GM12878 (cell line): ENCODE results near the gene COX4I2. TPM values are rescaled to one million over a fixed set of nuclear protein-coding genes. Genes with fewer than 3 reads are reported as not detected.

Experiments used
- ATAC-seq: fragments of 200-7000 bp; cut with Tn5 transposase; 3 replicates; pipeline ENCODE4 v1.9.1; 2020; ENCODE audit warnings: mild to moderate bottlenecking, moderate library complexity
- BruUV-seq: library from RNA; stranded (reverse); fragments of 400-500 nt; replicated peaks from 2 replicates; lab custom pipeline; 2021; lab: Mats Ljungman, UMichigan
- CTCF ChIA-PET: fragments of 300-600 bp; sonication (Branson Sonifier 250); formaldehyde crosslinking; extraction: SDS; loops from one replicate; lab custom pipeline; 2021; ENCODE audit warnings: inconsistent platforms; lab: Yijun Ruan, JAX
- POLR2A ChIA-PET: fragments of 350-600 bp; formaldehyde crosslinking; extraction: SDS; loops from one replicate; lab custom pipeline; 2021; ENCODE audit warnings: inconsistent platforms; lab: Charles Lee
- RAD21 ChIA-PET: fragments of 300-600 bp; sonication (Branson Sonifier 250); formaldehyde crosslinking; loops from one replicate; lab custom pipeline; 2023; ENCODE audit warnings: antibody characterized with exemption; ENCODE audit not compliant: unreplicated experiment; lab: Charles Lee
- SMC1A ChIA-PET: fragments of 300-600 bp; sonication (Branson Sonifier 250); formaldehyde crosslinking; loops from one replicate; lab custom pipeline; 2023; ENCODE audit not compliant: unreplicated experiment, uncharacterized antibody; lab: Charles Lee
- DNase-seq: peaks from one replicate; pipeline ENCODE4 v3.0.0-alpha.2; 2011; ENCODE audit warnings: low read depth, low spot score
- FAIRE-seq: peaks from 3 replicates; lab custom pipeline; 2011; peaks lifted over from hg19 to GRCh38; lab: Jason Lieb, UNC
- H2AFZ ChIP-seq: 2 replicates; pipeline ENCODE4 v1.6.0; 2011; ENCODE audit warnings: low read depth, low read length, control low read depth; ENCODE audit not compliant: control insufficient read depth
- H3K27ac ChIP-seq: 2 replicates; pipeline ENCODE4 v1.5.1; 2011; ENCODE audit warnings: control low read depth; ENCODE audit not compliant: control insufficient read depth, insufficient read depth
- H3K27me3 ChIP-seq, 2 experiments: replicated peaks in 1 of 2; 2 replicates each; pipeline versions ENCODE4 v1.6.0 to v1.6.1; 2011; ENCODE audit warnings: low read length in 1 of 2; ENCODE audit not compliant: control insufficient read depth in 2 of 2, insufficient read depth in 2 of 2
- H3K36me3 ChIP-seq, 2 experiments: 2 replicates each; pipeline ENCODE4 v1.5.1; 2011; ENCODE audit warnings: low read length in 1 of 2; ENCODE audit not compliant: control insufficient read depth in 2 of 2, insufficient read depth in 2 of 2
- H3K4me1 ChIP-seq: 2 replicates; pipeline ENCODE4 v1.6.1; 2011; ENCODE audit warnings: mild to moderate bottlenecking, low read length, moderate library complexity, mixed read lengths; ENCODE audit not compliant: control insufficient read depth, insufficient read depth
- H3K4me2 ChIP-seq: 2 replicates; pipeline ENCODE4 v1.6.0; 2011; ENCODE audit warnings: control low read depth; ENCODE audit not compliant: control insufficient read depth, insufficient read depth
- H3K4me3 ChIP-seq: fragments of 200-600 bp; sonication (generic); 2 replicates; pipeline ENCODE4 v1.5.1; 2016
- H3K79me2 ChIP-seq: 2 replicates; pipeline ENCODE4 v1.6.0; 2011; ENCODE audit warnings: low read length; ENCODE audit not compliant: control insufficient read depth, insufficient read depth
- H3K9ac ChIP-seq: 2 replicates; pipeline ENCODE4 v1.8.0; 2011; ENCODE audit warnings: low read length, control low read depth, mixed read lengths; ENCODE audit not compliant: control insufficient read depth, insufficient read depth
- H3K9me3 ChIP-seq: replicated peaks from 3 replicates; pipeline ENCODE4 v1.5.1; 2011; ENCODE audit warnings: mild to moderate bottlenecking, low read length; ENCODE audit not compliant: control insufficient read depth, insufficient read depth
- H4K20me1 ChIP-seq: 2 replicates; pipeline ENCODE4 v1.6.0; 2011; ENCODE audit not compliant: control insufficient read depth, insufficient read depth
- BHLHE40 ChIP-seq, 2 experiments: fragments of 450-650 bp in 1 of 2; IDR thresholded peaks; 2 replicates each; pipeline ENCODE4 v1.6.1; 2011 to 2017; ENCODE audit warnings: low read depth in 2 of 2, borderline replicate concordance in 1 of 2, improper control_type of control experiment in 1 of 2, low read length in 1 of 2, mild to moderate bottlenecking in 1 of 2
- CHD2 ChIP-seq: IDR thresholded peaks from 2 replicates; pipeline ENCODE4 v1.6.1; 2011; ENCODE audit warnings: low read depth, low read length, improper control_type of control experiment, borderline replicate concordance
- CREM ChIP-seq: IDR thresholded peaks from 2 replicates; pipeline ENCODE4 v1.6.1; 2014; ENCODE audit warnings: antibody characterized with exemption, low read depth
- MAX ChIP-seq: IDR thresholded peaks from 2 replicates; pipeline ENCODE4 v1.6.1; 2012; ENCODE audit warnings: low read depth, low read length, improper control_type of control experiment
- NFXL1 ChIP-seq: fragments of 450-650 bp; IDR thresholded peaks from 2 replicates; pipeline ENCODE4 v1.6.1; 2017; ENCODE audit warnings: antibody characterized with exemption, mild to moderate bottlenecking, borderline replicate concordance
- NR2C2 ChIP-seq: IDR thresholded peaks from 2 replicates; pipeline ENCODE4 v1.6.1; 2011; ENCODE audit warnings: borderline replicate concordance, low read depth; ENCODE audit not compliant: control insufficient read depth, insufficient read length
- NRF1 ChIP-seq: conservative IDR thresholded peaks from 2 replicates; pipeline ENCODE4 v1.6.1; 2011; ENCODE audit warnings: mild to moderate bottlenecking, low read depth, low read length, improper control_type of control experiment
- PAX5 ChIP-seq: IDR thresholded peaks from 2 replicates; pipeline ENCODE4 v1.6.1; 2011; ENCODE audit warnings: low read depth, low read length, borderline replicate concordance
- RAD51 ChIP-seq: fragments of 450-650 bp; IDR thresholded peaks from 2 replicates; pipeline ENCODE4 v1.6.1; 2016; ENCODE audit warnings: moderate library complexity, mild to moderate bottlenecking, inconsistent platforms
- RBBP5 ChIP-seq: fragments of 200-600 bp; sonication (generic); conservative IDR thresholded peaks from 2 replicates; pipeline ENCODE4 v1.6.1; 2016
- SP1 ChIP-seq: IDR thresholded peaks from one replicate; pipeline ENCODE4 v1.6.1; 2011; ENCODE audit warnings: low read depth, low read length
- SUZ12 ChIP-seq: fragments of 200-600 bp; sonication (generic); IDR thresholded peaks from one replicate; pipeline ENCODE4 v1.6.1; 2018; ENCODE audit warnings: antibody characterized with exemption, mild to moderate bottlenecking; ENCODE audit not compliant: unreplicated experiment
- TARDBP ChIP-seq: IDR thresholded peaks from 2 replicates; pipeline ENCODE4 v1.6.1; 2016; ENCODE audit warnings: borderline replicate concordance
- TCF12 ChIP-seq: IDR thresholded peaks from 2 replicates; pipeline ENCODE4 v1.6.1; 2011; ENCODE audit warnings: low read depth, mild to moderate bottlenecking, low read length
- YY1 ChIP-seq: IDR thresholded peaks from 2 replicates; pipeline ENCODE4 v1.6.1; 2011; ENCODE audit warnings: low read depth, mild to moderate bottlenecking, low read length
- ZBTB33 ChIP-seq: fragments of 450-650 bp; IDR thresholded peaks from 2 replicates; pipeline ENCODE4 v1.6.1; 2017; ENCODE audit warnings: mild to moderate bottlenecking
- WGBS: methylation state at CpG from one replicate; pipeline ENCODE4 v1.1.6; 2016; ENCODE audit warnings: low lambda C conversion rate; ENCODE audit not compliant: insufficient replicate concordance, insufficient coverage; ENCODE audit errors: missing lambda C conversion rate; 5-methylcytosine and 5-hydroxymethylcytosine counted together
- in situ Hi-C: fragments of 300-500 bp; cut with MboI; formaldehyde crosslinking; loops from 9 replicates; pipeline ENCODE4 v1.14.3; 2018; ENCODE audit warnings: mixed read lengths
- intact Hi-C: fragments of 100-400 bp; cut with micrococcal nuclease; formaldehyde crosslinking; loops from one replicate; pipeline ENCODE4 v1.14.2; 2022; ENCODE audit not compliant: unreplicated experiment
- polyA plus RNA-seq, 11 experiments: library from polyadenylated mRNA; depleted of rRNA in 4 of 11; unstranded in 6 of 11; stranded (reverse) in 5 of 11; fragments of >200 nt; fragmentation: Nextera tagmentation in 4 of 11; fragmentation: Illumina TruSeq in 1 of 11; extraction: Ambion mirVana in 4 of 11; extraction: Trizol in 1 of 11; gene quantifications; 1 replicate in 1 of 11; 2 replicates in 10 of 11; pipeline versions ENCODE4 v1.2.1 to v1.2.3, GENCODE V29; 2011 to 2016; ENCODE audit warnings: inconsistent platforms in 2 of 11, missing spikeins in 2 of 11, low read depth in 1 of 11
- total RNA-seq, 4 experiments: library from RNA; depleted of rRNA in 3 of 4; stranded (reverse); fragments of >200 nt in 3 of 4; fragmentation: Illumina TruSeq in 1 of 4; extraction: Trizol in 1 of 4; gene quantifications; 2 replicates each; pipeline versions ENCODE4 v1.2.1 to v1.2.3, GENCODE V29; 2013 to 2021
- TF ChIP-seq, protein P1 (sequence below): fragments of 450-650 bp; IDR thresholded peaks from 2 replicates; pipeline ENCODE4 v1.6.1; 2018; ENCODE audit warnings: borderline replicate concordance, mild to moderate bottlenecking; ENCODE audit not compliant: partially characterized antibody

The COX4I2 gene
- total and polyA plus RNA-seq, 10 of the 15 experiments (the other 5 are each of a cell fraction or from before 2014, with no cell fraction given) = not detected

DNA sequence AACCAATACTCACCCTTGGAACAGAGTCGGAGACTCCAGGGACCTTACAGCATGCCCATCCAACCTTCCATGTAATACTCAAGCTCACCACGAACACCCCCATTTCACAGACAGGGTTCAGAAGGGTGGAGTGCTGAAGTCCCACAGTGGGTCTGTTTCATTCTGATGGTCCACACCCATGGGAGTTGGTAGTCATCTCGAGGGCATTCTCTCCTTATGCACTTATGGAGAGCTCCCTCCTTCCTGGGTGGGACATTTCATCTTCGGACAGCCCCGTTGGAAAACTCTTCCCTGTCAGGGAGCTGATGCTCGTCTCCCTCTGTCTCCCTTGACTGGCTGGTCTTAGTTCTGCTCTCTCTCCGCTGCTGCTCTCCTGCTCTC, 38.9 kb downstream of the COX4I2 start (continued):
- no peak for TF ChIP-seq ZBTB33
- TF ChIP-seq YY1 = no peak
- TF ChIP-seq, all 136 proteins: peak for 0

GRCh38 chr20:31677553-31678260, 40.0 kb downstream of the COX4I2 start:
- no peak overlapping the region for H3K27ac ChIP-seq
- WGBS = 96% methylated on average over 2 of the region's 2 CpGs
- ChIA-PET RAD21 (interaction anchor here (0.6 to 5.5 kb wide), 4 partner anchors 15 to 45 kb away, joined by 3 to 45 read pairs (median 4); partner anchors contain the start of gene BCL2L1), POLR2A (interaction anchor here (0.6 to 5.7 kb wide), 4 partner anchors 12 to 86 kb away, joined by 3 to 33 read pairs (median 4); partner anchors contain the start of gene BCL2L1), SMC1A (interaction anchor here (1.2 to 4.6 kb wide), 5 partner anchors 15 to 45 kb away, joined by 3 to 51 read pairs (median 3); partner anchors contain the start of gene BCL2L1), CTCF (interaction anchor here (1.6 to 6.2 kb wide), 4 partner anchors 14 to 46 kb away, joined by 3 to 63 read pairs (median 10); partner anchors contain the start of gene BCL2L1)
- no peaks in the 10 kb centered on the region for H3K27me3 ChIP-seq
- H4K20me1 ChIP-seq = no peaks in the 10 kb centered on the region
- DNase-seq (no peak), FAIRE-seq (no peak), ATAC-seq (no peak)
- peaks cover 0 to 22% of the 10 kb centered on the region in 2 experiments; a peak in 3 of 4 replicates for H3K36me3 ChIP-seq
- intact Hi-C loops (no loop called here), in situ Hi-C loops (no loop called here)
- H3K9me3 ChIP-seq = no peaks in the 10 kb centered on the region
- H2AFZ ChIP-seq = no peak overlapping the region
- no peak overlapping the region for H3K9ac ChIP-seq
- no TSS peak for BruUV-seq
- H3K4me2 ChIP-seq = no peak overlapping the region
- H3K4me3 ChIP-seq = no peak overlapping the region
- H3K4me1 ChIP-seq = peaks cover 30% of the 10 kb centered on the region
- H3K79me2 ChIP-seq = peaks cover 33% of the 10 kb centered on the region
- no peak for TF ChIP-seq SUZ12
- no peak for TF ChIP-seq NR2C2
- TF ChIP-seq NRF1 = no peak
- no peak for TF ChIP-seq PAX5
- no peak for TF ChIP-seq CREM
- no peak for TF ChIP-seq RBBP5
- TF ChIP-seq CHD2 = no peak
- TF ChIP-seq MAX = no peak
- TF ChIP-seq NFXL1 = no peak
- TF ChIP-seq, protein P1, sequence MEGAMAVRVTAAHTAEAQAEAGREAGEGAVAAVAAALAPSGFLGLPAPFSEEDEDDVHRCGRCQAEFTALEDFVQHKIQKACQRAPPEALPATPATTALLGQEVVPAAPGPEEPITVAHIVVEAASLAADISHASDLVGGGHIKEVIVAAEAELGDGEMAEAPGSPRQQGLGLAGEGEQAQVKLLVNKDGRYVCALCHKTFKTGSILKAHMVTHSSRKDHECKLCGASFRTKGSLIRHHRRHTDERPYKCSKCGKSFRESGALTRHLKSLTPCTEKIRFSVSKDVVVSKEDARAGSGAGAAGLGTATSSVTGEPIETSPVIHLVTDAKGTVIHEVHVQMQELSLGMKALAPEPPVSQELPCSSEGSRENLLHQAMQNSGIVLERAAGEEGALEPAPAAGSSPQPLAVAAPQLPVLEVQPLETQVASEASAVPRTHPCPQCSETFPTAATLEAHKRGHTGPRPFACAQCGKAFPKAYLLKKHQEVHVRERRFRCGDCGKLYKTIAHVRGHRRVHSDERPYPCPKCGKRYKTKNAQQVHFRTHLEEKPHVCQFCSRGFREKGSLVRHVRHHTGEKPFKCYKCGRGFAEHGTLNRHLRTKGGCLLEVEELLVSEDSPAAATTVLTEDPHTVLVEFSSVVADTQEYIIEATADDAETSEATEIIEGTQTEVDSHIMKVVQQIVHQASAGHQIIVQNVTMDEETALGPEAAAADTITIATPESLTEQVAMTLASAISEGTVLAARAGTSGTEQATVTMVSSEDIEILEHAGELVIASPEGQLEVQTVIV = no peak
- no peak for TF ChIP-seq RAD51
- no peak for TF ChIP-seq SP1
- no peak for TF ChIP-seq TARDBP
- TF ChIP-seq BHLHE40 (IDR thresholded peaks at IDR 0.05; ENCODE audit: borderline replicate concordance in 1 of 2, low read depth in 2 of 2, low read length in 1 of 2) = no peak
- no peak for TF ChIP-seq TCF12
